GM21723 (cell line): ENCODE results near the gene ZNF573.
A peak's percentile ranks its signal among the peaks of the same experiment; 100 is the strongest.

Source experiments
- ATAC-seq: cut with Tn5 transposase; IDR thresholded peaks from one replicate; pipeline ENCODE4 v1.9.1; 2021; ENCODE audit warnings: mild to moderate bottlenecking, moderate library complexity; ENCODE audit not compliant: unreplicated experiment

The ZNF573 gene

DNA sequence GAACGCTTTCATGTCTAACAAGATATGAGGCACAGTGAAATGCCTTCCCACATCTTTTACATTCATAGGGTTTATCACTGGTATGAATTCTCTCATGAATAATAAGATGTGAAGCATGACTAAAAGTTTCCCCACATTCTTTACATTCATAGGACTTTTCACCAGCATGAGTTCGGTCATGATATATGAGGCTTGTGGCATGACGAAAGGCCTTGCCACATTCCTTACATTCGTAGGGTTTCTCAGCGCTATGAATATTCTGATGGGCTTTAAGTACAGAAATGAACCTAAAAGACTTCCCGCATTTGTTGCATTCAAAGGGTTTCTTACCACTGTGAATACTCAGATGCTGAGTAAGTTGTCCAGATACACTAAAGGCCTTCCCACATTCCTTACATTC, 81.2 kb downstream of the ZNF573 start:
- no peak for ATAC-seq

DNA sequence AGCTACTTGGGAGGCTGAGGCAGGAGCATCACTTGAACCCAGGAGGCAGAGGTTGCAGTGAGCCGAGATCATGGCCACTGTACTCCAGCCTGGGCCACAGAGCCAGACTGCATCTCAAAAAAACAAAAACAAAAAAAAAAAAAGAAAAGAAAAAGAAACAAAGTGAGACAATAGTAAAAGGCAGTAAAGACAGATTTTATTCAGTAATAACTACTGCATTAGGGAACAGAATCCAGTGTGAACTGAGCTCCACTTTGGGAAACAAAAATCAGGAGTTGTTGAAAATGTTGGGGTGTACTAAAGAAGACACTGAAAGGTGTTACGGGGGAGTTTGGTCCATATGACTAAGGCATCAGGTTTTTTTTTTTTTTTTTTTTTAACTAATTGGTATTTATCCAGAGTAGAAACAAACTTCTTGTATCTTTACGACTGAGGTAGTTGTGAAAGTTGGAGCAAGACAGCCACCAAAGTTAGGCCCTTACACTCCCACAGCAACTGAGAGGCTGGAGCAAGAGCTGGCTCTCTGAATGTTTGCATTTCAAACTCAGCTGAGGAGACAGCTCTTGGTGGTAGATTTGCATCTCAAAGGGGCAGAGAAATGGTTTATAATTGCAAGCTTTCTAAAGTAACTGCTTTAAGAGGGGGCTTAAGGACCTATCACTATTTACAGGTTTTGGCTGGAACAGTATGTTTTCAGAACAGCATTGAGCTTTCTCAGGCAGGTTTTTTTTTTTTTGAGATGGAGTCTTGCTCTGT, 84.1 kb downstream of the ZNF573 start:
- ATAC-seq: no peak

DNA sequence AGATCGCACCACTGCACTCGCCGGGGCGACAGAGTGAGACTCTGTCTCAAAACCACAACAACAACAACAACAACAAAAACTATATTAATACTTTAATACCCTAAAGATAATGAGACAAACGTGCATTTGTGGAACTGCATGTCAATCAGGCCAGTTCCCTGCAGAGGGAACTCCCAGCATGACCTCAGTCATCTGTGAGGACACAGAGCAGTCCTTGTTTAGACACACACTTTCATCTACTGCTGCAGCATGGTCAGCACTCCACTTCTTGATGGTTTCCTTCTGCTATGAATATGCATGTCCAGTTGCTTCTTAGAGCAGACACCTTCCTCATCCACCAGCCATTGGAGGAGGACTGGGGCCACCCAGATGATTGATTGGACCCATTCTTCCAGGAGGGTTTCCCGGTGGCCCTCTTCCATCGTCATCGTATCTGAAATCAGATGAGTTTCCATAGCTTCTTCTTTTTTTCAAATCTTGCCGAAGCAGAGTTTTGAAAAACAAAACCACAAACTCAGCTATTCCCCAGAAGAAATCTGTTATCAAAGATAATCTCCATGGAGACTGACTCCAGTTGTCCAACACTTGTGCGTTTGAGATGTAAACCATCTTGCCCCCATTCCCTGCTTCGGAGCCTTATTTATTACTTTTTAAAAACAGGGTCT, 86.3 kb downstream of the ZNF573 start:
- no peak for ATAC-seq

DNA sequence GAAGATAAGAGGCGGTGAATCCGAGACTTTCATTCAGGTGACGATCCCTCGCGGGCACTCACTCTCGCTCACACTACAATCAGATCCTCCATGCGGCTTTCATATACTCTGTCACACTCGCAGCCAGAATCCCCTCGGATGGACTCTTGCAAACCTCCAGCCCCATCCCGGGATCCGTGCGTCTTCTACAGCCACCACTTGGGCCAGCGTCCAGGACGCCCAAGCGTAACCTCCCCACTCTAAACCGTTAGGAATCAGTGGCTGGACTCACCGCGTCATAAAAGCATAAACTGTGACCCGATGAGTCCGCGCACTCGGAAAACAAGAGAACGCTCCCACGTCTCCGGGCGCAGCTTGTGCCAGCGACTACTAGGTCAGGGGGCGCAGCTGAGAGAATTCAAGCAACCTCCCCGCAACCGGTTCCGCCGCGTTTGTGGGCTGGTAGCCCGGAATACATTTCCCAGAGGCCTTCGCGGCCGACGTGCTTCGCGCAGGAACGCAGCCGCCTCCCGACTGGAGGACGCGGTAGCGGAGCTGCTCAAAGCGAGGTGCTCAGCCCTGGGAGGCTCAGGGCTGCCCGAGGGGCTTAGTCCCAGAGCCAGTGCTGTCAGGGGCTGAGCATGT, 87.4 kb downstream of the ZNF573 start:
- peak; percentile 61 for ATAC-seq
